Thyroid gland (tissue), 4 donors: Measurements from ENCODE around the gene AGBL1. TPM values are rescaled to one million over a fixed set of nuclear protein-coding genes. Genes with fewer than 3 reads are reported as not detected.
"Not testable (repeated sequence)": the region's sequence is repeated elsewhere in the genome, so short reads cannot be mapped to it uniquely, and the experiment has no call there.

Source experiments
- DNase-seq, 2 donors: peaks; one replicate each; pipeline ENCODE4 v3.0.0-alpha.2; 2019
- H3K27ac ChIP-seq, 3 donors: fragments of 200-600 bp; sonication (generic); 1 replicate in 2 of 3; 2 replicates in 1 of 3; pipeline ENCODE4 v1.5.1; 2016 to 2019; ENCODE audit warnings: mild to moderate bottlenecking in 1 of 3, moderate library complexity in 1 of 3
- H3K27me3 ChIP-seq: fragments of 200-600 bp; sonication (generic); one replicate; pipeline ENCODE4 v1.5.1; 2019
- H3K36me3 ChIP-seq, 2 donors: fragments of 200-600 bp; sonication (generic); one replicate each; pipeline ENCODE4 v1.5.1; 2016 to 2019
- H3K4me1 ChIP-seq, 2 donors: fragments of 200-600 bp; sonication (generic); one replicate each; pipeline ENCODE4 v1.5.1; 2017 to 2019
- H3K4me3 ChIP-seq, 3 donors: fragments of 200-600 bp; sonication (generic); replicated peaks in 1 of 3; 1 replicate in 2 of 3; 2 replicates in 1 of 3; pipeline ENCODE4 v1.5.1; 2016; ENCODE audit warnings: mild to moderate bottlenecking in 1 of 3
- H3K9me3 ChIP-seq: fragments of 200-600 bp; sonication (generic); one replicate; pipeline ENCODE4 v1.5.1; 2017
- CTCF ChIP-seq, 6 experiments: fragments of 200-600 bp in 3 of 6; fragments of 450-650 bp in 3 of 6; sonication (generic) in 3 of 6; IDR thresholded peaks; one replicate each; pipeline ENCODE4 v1.5.1; 2016 to 2019; ENCODE audit warnings: antibody characterized with exemption in 6 of 6, mild to moderate bottlenecking in 2 of 6, inconsistent platforms in 1 of 6, moderate library complexity in 1 of 6
- POLR2A ChIP-seq, 2 donors: fragments of 450-650 bp; IDR thresholded peaks; one replicate each; pipeline ENCODE4 v1.6.1; 2017; ENCODE audit warnings: antibody characterized with exemption in 2 of 2, mild to moderate bottlenecking in 2 of 2, moderate library complexity in 1 of 2
- WGBS, 2 donors: methylation state at CpG; one replicate each; pipeline ENCODE4 v1.1.5; 2017; 5-methylcytosine and 5-hydroxymethylcytosine counted together
- intact Hi-C: fragments of 100-400 bp; cut with DNase I; formaldehyde crosslinking; loops from one replicate; pipeline ENCODE4 v1.15.1; 2023
- total RNA-seq, 4 donors: library from RNA; depleted of rRNA; stranded (reverse); fragments of >200 nt; gene quantifications; one replicate each; pipeline ENCODE4 v1.2.3, GENCODE V29; 2016

The AGBL1 gene
- total RNA-seq, 4 donors from 2014 or later = not detected

GRCh38 chr15:86526938-86527690 lies 447.4 kb downstream of the AGBL1 start:
- WGBS, 2 donors = 74 to 82% methylated on average over 4 of the region's 4 CpGs
- intact Hi-C loops = no loop called here
- H3K4me3 ChIP-seq = no peak overlapping the region
- no peak for DNase-seq
- H3K27ac ChIP-seq = no peak overlapping the region
- H3K27me3 ChIP-seq = no peaks in the 10 kb centered on the region
- no peaks in the 10 kb centered on the region for H3K4me1 ChIP-seq
- H3K36me3 ChIP-seq = no peaks in the 10 kb centered on the region
- no peaks in the 10 kb centered on the region for H3K9me3 ChIP-seq
- no peak for TF ChIP-seq POLR2A (IDR thresholded peaks at IDR 0.05)

- H3K4me3 ChIP-seq, H3K27me3 ChIP-seq, H3K9me3 ChIP-seq, intact Hi-C loops, H3K27ac ChIP-seq, H3K4me1 ChIP-seq, H3K36me3 ChIP-seq, DNase-seq: not testable (repeated sequence)
- WGBS, 2 donors = 86 to 95% methylated on average over 23 to 26 of the region's 26 CpGs
These were observed 448.4 kb downstream of the AGBL1 start for GRCh38 chr15:86528094-86528493.

DNA sequence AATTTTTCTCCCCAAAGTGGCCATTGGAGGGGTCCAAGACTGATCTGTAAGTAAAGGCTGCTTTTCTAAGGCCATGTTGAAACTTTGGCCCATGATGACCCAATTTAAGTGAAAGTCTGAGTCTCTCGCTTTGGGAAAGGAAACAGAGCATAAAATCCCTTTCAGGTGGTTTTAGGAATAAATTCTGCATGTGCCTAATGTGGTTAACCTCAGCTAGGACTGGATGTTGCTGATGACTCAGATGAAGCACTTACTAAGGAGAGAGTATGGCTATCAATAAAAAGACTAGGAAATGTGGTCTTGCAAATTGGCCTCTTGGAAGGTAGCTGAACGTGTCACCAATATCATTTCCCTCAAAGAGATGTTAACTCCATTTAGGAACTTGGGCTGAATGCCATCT lies 458.5 kb downstream of the AGBL1 start:
- WGBS, 2 donors = 84 to 95% methylated on average over 2 of the region's 2 CpGs
- Histone ChIP-seq H3K27me3 (no peaks in the 10 kb centered on the region), H3K27ac (no peak overlapping the region), H3K4me1 (no peaks in the 10 kb centered on the region), H3K36me3 (no peaks in the 10 kb centered on the region), H3K4me3 (no peak overlapping the region), H3K9me3 (no peaks in the 10 kb centered on the region)
- no peak for DNase-seq
- no peak for TF ChIP-seq CTCF (IDR thresholded peaks at IDR 0.05)
- no peak for TF ChIP-seq POLR2A (IDR thresholded peaks at IDR 0.05)
- intact Hi-C loops = no loop called here

DNA sequence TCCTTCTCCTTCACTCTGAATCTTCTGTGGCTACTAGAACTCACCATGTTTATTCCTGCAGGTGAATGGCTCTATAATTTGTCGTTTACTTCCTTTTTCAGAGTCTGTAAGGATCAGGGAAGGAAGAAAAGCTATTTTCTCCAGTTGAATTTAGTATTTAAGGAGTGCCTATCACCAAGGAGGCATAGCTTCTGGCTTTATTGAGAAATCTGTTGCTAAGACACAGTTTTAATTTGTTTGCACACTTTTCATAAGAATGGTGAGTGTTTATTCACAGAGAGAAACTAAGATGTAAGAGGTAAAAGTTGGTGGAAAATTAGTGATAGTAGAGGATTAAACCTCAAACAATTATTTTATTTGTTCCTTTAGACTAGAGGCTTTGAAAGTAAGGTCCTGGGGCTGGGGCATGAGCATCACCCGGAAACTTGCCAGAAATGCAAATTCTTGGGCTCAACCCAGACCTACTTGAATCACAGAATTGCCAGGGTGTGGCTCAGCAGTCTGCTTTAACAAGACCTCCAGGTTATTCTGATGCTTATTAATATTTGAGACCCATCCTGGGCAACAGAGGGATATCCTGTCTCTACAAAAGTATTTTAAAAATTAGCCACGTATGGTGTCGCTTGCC lies 461.3 kb downstream of the AGBL1 start:
- Histone ChIP-seq H3K27me3 (no peaks in the 10 kb centered on the region), H3K27ac (no peak overlapping the region), H3K9me3 (no peaks in the 10 kb centered on the region), H3K4me3 (no peak overlapping the region), H3K4me1 (no peaks in the 10 kb centered on the region), H3K36me3 (no peaks in the 10 kb centered on the region)
- intact Hi-C loops = no loop called here
- TF ChIP-seq CTCF (IDR thresholded peaks at IDR 0.05) = no peak
- TF ChIP-seq POLR2A (IDR thresholded peaks at IDR 0.05) = no peak
- no peak for DNase-seq
- 67 to 78% methylated on average over 4 of the region's 4 CpGs for WGBS, 2 donors

GRCh38 chr15:86541540-86541939 lies 461.9 kb downstream of the AGBL1 start:
- WGBS, 2 donors = 64 to 66% methylated on average over 1 of the region's 1 CpG
- intact Hi-C loops = no loop called here
- no peak for DNase-seq
- H3K27ac ChIP-seq = no peak overlapping the region
- H3K36me3 ChIP-seq = no peaks in the 10 kb centered on the region
- TF ChIP-seq POLR2A (IDR thresholded peaks at IDR 0.05) (no peak), CTCF (IDR thresholded peaks at IDR 0.05) (no peak)
- H3K27me3 ChIP-seq = no peaks in the 10 kb centered on the region
- no peaks in the 10 kb centered on the region for H3K4me1 ChIP-seq
- H3K4me3 ChIP-seq = no peak overlapping the region
- no peaks in the 10 kb centered on the region for H3K9me3 ChIP-seq

GRCh38 chr15:86550075-86550474 lies 470.4 kb downstream of the AGBL1 start:
- no peaks in the 10 kb centered on the region for H3K9me3 ChIP-seq
- no peak for DNase-seq
- H3K4me3 ChIP-seq = no peak overlapping the region
- intact Hi-C loops = no loop called here
- 73 to 88% methylated on average over 1 of the region's 1 CpG for WGBS, 2 donors
- H3K27ac ChIP-seq = no peak overlapping the region
- H3K36me3 ChIP-seq = no peaks in the 10 kb centered on the region
- TF ChIP-seq CTCF (IDR thresholded peaks at IDR 0.05) (no peak), POLR2A (IDR thresholded peaks at IDR 0.05) (no peak)
- H3K4me1 ChIP-seq = peaks cover 0 to 2% of the 10 kb centered on the region in 2 donors
- H3K27me3 ChIP-seq = no peaks in the 10 kb centered on the region
